K562 (cell line): ENCODE data around the gene NRXN3. TPM values are rescaled to one million over a fixed set of nuclear protein-coding genes. Genes with fewer than 3 reads are reported as not detected.

Source experiments
- ATAC-seq: fragments of 200-7000 bp; cut with Tn5 transposase; 3 replicates; pipeline ENCODE4 v1.9.1; 2020; ENCODE audit warnings: moderate library complexity
- BruUV-seq: library from RNA; stranded (reverse); fragments of 400-500 nt; replicated peaks from 2 replicates; lab custom pipeline; 2021; lab: Mats Ljungman, UMichigan
- CTCF ChIA-PET: fragments of 300-600 bp; formaldehyde crosslinking; extraction: SDS; loops from one replicate; lab custom pipeline; 2021; ENCODE audit warnings: low intra/inter-chr PET ratio; lab: Yijun Ruan, JAX
- POLR2A ChIA-PET: fragments of 300-600, 350-650 bp; sonication (Branson Sonifier 250); formaldehyde crosslinking; extraction: SDS; loops from one replicate; lab custom pipeline; 2021; ENCODE audit warnings: antibody characterized with exemption, inconsistent platforms; lab: Yijun Ruan, JAX
- DNase-seq, 4 experiments: peaks; one replicate each; pipeline versions ENCODE4 v3.0.0 to v3.0.0-alpha.2; 2011 to 2018; ENCODE audit warnings: low spot score in 3 of 4, mixed read lengths in 3 of 4; ENCODE audit errors: extremely low read depth in 1 of 4
- FAIRE-seq: peaks from 2 replicates; lab custom pipeline; 2011; peaks lifted over from hg19 to GRCh38; lab: Jason Lieb, UNC
- H2AFZ ChIP-seq: 2 replicates; pipeline ENCODE4 v1.6.0; 2011; ENCODE audit warnings: low read depth, low read length, control low read depth, inconsistent platforms
- H3K27ac ChIP-seq: fragments of 200-600 bp; 3 replicates; pipeline ENCODE4 v1.8.0; 2011; ENCODE audit warnings: low read depth, mild to moderate bottlenecking, control low read depth, inconsistent platforms, low read length, moderate library complexity, mixed read lengths; ENCODE audit errors: extremely low read depth
- H3K27me3 ChIP-seq, 2 experiments: fragments of 300-600 bp in 1 of 2; 2 replicates in 1 of 2; 3 replicates in 1 of 2; pipeline versions ENCODE4 v1.6.0 to v1.8.0; 2011; ENCODE audit warnings: inconsistent platforms in 2 of 2, low read length in 2 of 2, mild to moderate bottlenecking in 1 of 2, mixed read lengths in 1 of 2, moderate library complexity in 1 of 2; ENCODE audit not compliant: control insufficient read depth in 2 of 2, insufficient read depth in 2 of 2
- H3K36me3 ChIP-seq: fragments of 300-600 bp; 3 replicates; pipeline ENCODE4 v1.8.0; 2011; ENCODE audit warnings: mild to moderate bottlenecking, low read length, inconsistent platforms; ENCODE audit not compliant: control insufficient read depth, insufficient read depth
- H3K4me1 ChIP-seq, 2 experiments: fragments of 200-600 bp in 1 of 2; replicated peaks in 1 of 2; 2 replicates in 1 of 2; 3 replicates in 1 of 2; pipeline versions ENCODE4 v1.5.1 to v1.8.0; 2011; ENCODE audit warnings: inconsistent platforms in 2 of 2, low read length in 2 of 2, mild to moderate bottlenecking in 1 of 2, mixed read lengths in 1 of 2, moderate library complexity in 1 of 2; ENCODE audit not compliant: control insufficient read depth in 2 of 2, insufficient read depth in 2 of 2
- H3K4me2 ChIP-seq: 2 replicates; pipeline ENCODE4 v1.6.1; 2011; ENCODE audit warnings: low read length, control low read depth, inconsistent platforms, mixed read lengths; ENCODE audit not compliant: insufficient read depth
- H3K4me3 ChIP-seq: fragments of 200-600 bp; sonication (generic), shearing (Covaris generic); 2 replicates; pipeline ENCODE4 v1.5.1; 2016; ENCODE audit warnings: control low read depth, inconsistent platforms
- H3K79me2 ChIP-seq: fragments of 200-600 bp; 3 replicates; pipeline ENCODE4 v1.8.0; 2011; ENCODE audit warnings: low read length, inconsistent platforms; ENCODE audit not compliant: control insufficient read depth, insufficient read depth
- H3K9ac ChIP-seq, 2 experiments: 2 replicates each; pipeline versions ENCODE4 v1.6.0 to v1.6.1; 2011; ENCODE audit warnings: low read depth in 2 of 2, low read length in 2 of 2, control low read depth in 1 of 2, inconsistent platforms in 1 of 2, mild to moderate bottlenecking in 1 of 2, mixed read lengths in 1 of 2; ENCODE audit not compliant: insufficient read depth in 1 of 2
- H3K9me1 ChIP-seq: one replicate; pipeline ENCODE4 v1.6.0; 2011; ENCODE audit warnings: inconsistent platforms, mild to moderate bottlenecking, low read length, moderate library complexity; ENCODE audit not compliant: control insufficient read depth, insufficient read depth
- H3K9me3 ChIP-seq: replicated peaks from 2 replicates; pipeline ENCODE4 v1.5.1; 2011; ENCODE audit warnings: low read depth, low read length, inconsistent platforms; ENCODE audit not compliant: control insufficient read depth, insufficient read depth
- H4K20me1 ChIP-seq: replicated peaks from 2 replicates; pipeline ENCODE4 v1.6.1; 2011; ENCODE audit warnings: low read length, inconsistent platforms, mixed read lengths; ENCODE audit not compliant: control insufficient read depth, insufficient read depth
- ATF7 ChIP-seq: fragments of 450-650 bp; IDR thresholded peaks from 2 replicates; pipeline ENCODE4 v1.7.1; 2014; ENCODE audit warnings: mild to moderate bottlenecking, moderate library complexity
- BCOR ChIP-seq: fragments of 450-650 bp; IDR thresholded peaks from 2 replicates; pipeline ENCODE4 v1.6.1; 2016
- EGR1 ChIP-seq: fragments of 450-650 bp; conservative IDR thresholded peaks from 2 replicates; pipeline ENCODE4 v1.6.1; 2017; ENCODE audit warnings: mild to moderate bottlenecking
- GTF2E2 ChIP-seq: fragments of 200-800 bp; sonication (Bioruptor generic); IDR thresholded peaks from 2 replicates; pipeline ENCODE4 v1.6.1; 2016; ENCODE audit warnings: missing genetic modification characterization, missing compliant biosample characterization
- MCM5 ChIP-seq: fragments of 450-650 bp; IDR thresholded peaks from 2 replicates; pipeline ENCODE4 v1.6.1; 2016; ENCODE audit warnings: low read depth
- PHB ChIP-seq: fragments of 250-450 bp; sonication (Bioruptor Pico); IDR thresholded peaks from 2 replicates; pipeline ENCODE4 v1.5.0; 2021
- RBFOX2 ChIP-seq: fragments of 200-400 bp; formaldehyde crosslinking; IDR thresholded peaks from 2 replicates; pipeline ENCODE4 v1.6.1; 2017; ENCODE audit warnings: low read depth, mild to moderate bottlenecking, low read length, moderate library complexity
- ZBTB1 ChIP-seq: sonication (generic); formaldehyde crosslinking; IDR thresholded peaks from 2 replicates; pipeline ENCODE4 v1.8.1; 2023; ENCODE audit warnings: missing genetic modification reagents, low read depth, mild to moderate bottlenecking, borderline replicate concordance
- ZNF121 ChIP-seq: sonication (generic); formaldehyde crosslinking; conservative IDR thresholded peaks from 2 replicates; pipeline ENCODE4 v1.8.0; 2022; ENCODE audit warnings: missing genetic modification reagents
- ZNF165 ChIP-seq: fragments of 250-450 bp; sonication (Bioruptor Pico); IDR thresholded peaks from 2 replicates; pipeline ENCODE4 v1.4.0; 2020; ENCODE audit warnings: borderline replicate concordance
- ZNF24 ChIP-seq: fragments of 450-650 bp; IDR thresholded peaks from 2 replicates; pipeline ENCODE4 v1.6.1; 2016
- ZNF274 ChIP-seq: IDR thresholded peaks from 2 replicates; pipeline ENCODE4 v1.6.1; 2011; ENCODE audit warnings: low read depth, mild to moderate bottlenecking, low read length, moderate library complexity, borderline replicate concordance
- ZNF282 ChIP-seq: sonication (generic); formaldehyde crosslinking; IDR thresholded peaks from 2 replicates; pipeline ENCODE4 v1.8.1; 2023; ENCODE audit warnings: missing genetic modification reagents
- ZZZ3 ChIP-seq: fragments of 450-650 bp; IDR thresholded peaks from 2 replicates; pipeline ENCODE4 v1.6.1; 2016; ENCODE audit warnings: antibody characterized with exemption, mild to moderate bottlenecking, moderate library complexity
- in situ Hi-C: fragments of 300-500 bp; cut with MboI; formaldehyde crosslinking; loops from 4 replicates; pipeline ENCODE4 v1.15.0; 2018; ENCODE audit warnings: inconsistent platforms, mixed read lengths
- intact Hi-C: fragments of 100-400 bp; cut with micrococcal nuclease; formaldehyde crosslinking; loops from 2 replicates; pipeline ENCODE4 v1.14.2; 2022
- polyA plus RNA-seq, 8 experiments: library from polyadenylated mRNA; depleted of rRNA in 4 of 8; stranded (reverse) in 5 of 8; unstranded in 3 of 8; fragments of >200 nt; fragmentation: Nextera tagmentation in 2 of 8; fragmentation: Illumina TruSeq in 1 of 8; extraction: Ambion mirVana in 2 of 8; extraction: Trizol in 1 of 8; gene quantifications; 2 replicates each; pipeline versions ENCODE4 v1.2.1 to v1.2.3, GENCODE V29; 2011 to 2014; ENCODE audit warnings: inconsistent platforms in 1 of 8, missing spikeins in 1 of 8
- total RNA-seq, 7 experiments: library from RNA; depleted of rRNA in 6 of 7; stranded (reverse); fragments of >200 nt in 6 of 7; fragmentation: Illumina TruSeq in 2 of 7; extraction: Trizol in 2 of 7; gene quantifications; 2 replicates each; pipeline versions ENCODE4 v1.2.1 to v1.2.3, GENCODE V29; 2011 to 2021; ENCODE audit warnings: low replicate concordance in 1 of 7
- TF ChIP-seq, protein P1 (sequence below): fragments of 450-650 bp; IDR thresholded peaks from 2 replicates; pipeline ENCODE4 v1.6.1; 2017; ENCODE audit warnings: antibody characterized with exemption, mild to moderate bottlenecking
- TF ChIP-seq, protein P2 (sequence below), 2 experiments: fragments of 200-800 bp in 1 of 2; sonication (Bioruptor generic) in 1 of 2; sonication (generic) in 1 of 2; formaldehyde crosslinking in 1 of 2; IDR thresholded peaks in 1 of 2; conservative IDR thresholded peaks in 1 of 2; 2 replicates each; pipeline versions ENCODE4 v1.5.0 to v1.6.1; 2016 to 2020; ENCODE audit warnings: missing compliant biosample characterization in 1 of 2, missing genetic modification characterization in 1 of 2, missing genetic modification reagents in 1 of 2
- TF ChIP-seq, protein P3 (sequence below): sonication (generic); formaldehyde crosslinking; IDR thresholded peaks from 2 replicates; pipeline ENCODE4 v1.8.0; 2022; ENCODE audit warnings: missing genetic modification reagents, mild to moderate bottlenecking, borderline replicate concordance

Gene NRXN3
- total and polyA plus RNA-seq, 9 of the 15 experiments (the other 6 are each of a cell fraction or from before 2014, with no cell fraction given) = 0.09 TPM; not detected in 8

DNA sequence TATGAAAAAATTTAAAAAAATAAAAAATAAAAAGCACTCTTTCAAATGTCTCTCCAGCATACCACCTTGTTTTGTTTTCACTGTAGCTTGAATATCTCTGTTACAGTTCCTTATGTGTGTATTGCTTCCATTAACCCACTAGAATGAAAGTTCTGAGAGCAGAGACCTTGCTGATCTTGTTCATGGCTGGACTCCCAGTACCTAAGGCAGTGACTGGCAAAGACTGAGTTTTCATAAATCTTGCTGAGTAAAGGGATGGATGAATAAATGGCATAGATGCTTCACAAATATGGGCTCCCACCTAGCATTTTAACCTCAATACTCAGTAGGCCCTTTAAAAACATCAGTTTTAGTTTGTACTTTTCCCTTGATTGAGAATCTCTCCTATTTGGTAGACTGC, 1125.2 kb downstream of the NRXN3 start:
- TF ChIP-seq PHB = no peak
- no peak for TF ChIP-seq ZNF24
- TF ChIP-seq, protein P1, sequence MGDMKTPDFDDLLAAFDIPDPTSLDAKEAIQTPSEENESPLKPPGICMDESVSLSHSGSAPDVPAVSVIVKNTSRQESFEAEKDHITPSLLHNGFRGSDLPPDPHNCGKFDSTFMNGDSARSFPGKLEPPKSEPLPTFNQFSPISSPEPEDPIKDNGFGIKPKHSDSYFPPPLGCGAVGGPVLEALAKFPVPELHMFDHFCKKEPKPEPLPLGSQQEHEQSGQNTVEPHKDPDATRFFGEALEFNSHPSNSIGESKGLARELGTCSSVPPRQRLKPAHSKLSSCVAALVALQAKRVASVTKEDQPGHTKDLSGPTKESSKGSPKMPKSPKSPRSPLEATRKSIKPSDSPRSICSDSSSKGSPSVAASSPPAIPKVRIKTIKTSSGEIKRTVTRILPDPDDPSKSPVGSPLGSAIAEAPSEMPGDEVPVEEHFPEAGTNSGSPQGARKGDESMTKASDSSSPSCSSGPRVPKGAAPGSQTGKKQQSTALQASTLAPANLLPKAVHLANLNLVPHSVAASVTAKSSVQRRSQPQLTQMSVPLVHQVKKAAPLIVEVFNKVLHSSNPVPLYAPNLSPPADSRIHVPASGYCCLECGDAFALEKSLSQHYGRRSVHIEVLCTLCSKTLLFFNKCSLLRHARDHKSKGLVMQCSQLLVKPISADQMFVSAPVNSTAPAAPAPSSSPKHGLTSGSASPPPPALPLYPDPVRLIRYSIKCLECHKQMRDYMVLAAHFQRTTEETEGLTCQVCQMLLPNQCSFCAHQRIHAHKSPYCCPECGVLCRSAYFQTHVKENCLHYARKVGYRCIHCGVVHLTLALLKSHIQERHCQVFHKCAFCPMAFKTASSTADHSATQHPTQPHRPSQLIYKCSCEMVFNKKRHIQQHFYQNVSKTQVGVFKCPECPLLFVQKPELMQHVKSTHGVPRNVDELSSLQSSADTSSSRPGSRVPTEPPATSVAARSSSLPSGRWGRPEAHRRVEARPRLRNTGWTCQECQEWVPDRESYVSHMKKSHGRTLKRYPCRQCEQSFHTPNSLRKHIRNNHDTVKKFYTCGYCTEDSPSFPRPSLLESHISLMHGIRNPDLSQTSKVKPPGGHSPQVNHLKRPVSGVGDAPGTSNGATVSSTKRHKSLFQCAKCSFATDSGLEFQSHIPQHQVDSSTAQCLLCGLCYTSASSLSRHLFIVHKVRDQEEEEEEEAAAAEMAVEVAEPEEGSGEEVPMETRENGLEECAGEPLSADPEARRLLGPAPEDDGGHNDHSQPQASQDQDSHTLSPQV = no peak
- TF ChIP-seq BCOR = no peak
- TF ChIP-seq, protein P2, sequence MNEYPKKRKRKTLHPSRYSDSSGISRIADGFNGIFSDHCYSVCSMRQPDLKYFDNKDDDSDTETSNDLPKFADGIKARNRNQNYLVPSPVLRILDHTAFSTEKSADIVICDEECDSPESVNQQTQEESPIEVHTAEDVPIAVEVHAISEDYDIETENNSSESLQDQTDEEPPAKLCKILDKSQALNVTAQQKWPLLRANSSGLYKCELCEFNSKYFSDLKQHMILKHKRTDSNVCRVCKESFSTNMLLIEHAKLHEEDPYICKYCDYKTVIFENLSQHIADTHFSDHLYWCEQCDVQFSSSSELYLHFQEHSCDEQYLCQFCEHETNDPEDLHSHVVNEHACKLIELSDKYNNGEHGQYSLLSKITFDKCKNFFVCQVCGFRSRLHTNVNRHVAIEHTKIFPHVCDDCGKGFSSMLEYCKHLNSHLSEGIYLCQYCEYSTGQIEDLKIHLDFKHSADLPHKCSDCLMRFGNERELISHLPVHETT (CRISPR knock-in tag; conservative IDR thresholded peaks at IDR 0.05 in 1 of 2, IDR thresholded peaks at IDR 0.05 in 1 of 2) = no peak
- no peak for TF ChIP-seq ZNF165 (CRISPR knock-in tag)
- TF ChIP-seq RBFOX2 = no peak
- TF ChIP-seq, protein P3, sequence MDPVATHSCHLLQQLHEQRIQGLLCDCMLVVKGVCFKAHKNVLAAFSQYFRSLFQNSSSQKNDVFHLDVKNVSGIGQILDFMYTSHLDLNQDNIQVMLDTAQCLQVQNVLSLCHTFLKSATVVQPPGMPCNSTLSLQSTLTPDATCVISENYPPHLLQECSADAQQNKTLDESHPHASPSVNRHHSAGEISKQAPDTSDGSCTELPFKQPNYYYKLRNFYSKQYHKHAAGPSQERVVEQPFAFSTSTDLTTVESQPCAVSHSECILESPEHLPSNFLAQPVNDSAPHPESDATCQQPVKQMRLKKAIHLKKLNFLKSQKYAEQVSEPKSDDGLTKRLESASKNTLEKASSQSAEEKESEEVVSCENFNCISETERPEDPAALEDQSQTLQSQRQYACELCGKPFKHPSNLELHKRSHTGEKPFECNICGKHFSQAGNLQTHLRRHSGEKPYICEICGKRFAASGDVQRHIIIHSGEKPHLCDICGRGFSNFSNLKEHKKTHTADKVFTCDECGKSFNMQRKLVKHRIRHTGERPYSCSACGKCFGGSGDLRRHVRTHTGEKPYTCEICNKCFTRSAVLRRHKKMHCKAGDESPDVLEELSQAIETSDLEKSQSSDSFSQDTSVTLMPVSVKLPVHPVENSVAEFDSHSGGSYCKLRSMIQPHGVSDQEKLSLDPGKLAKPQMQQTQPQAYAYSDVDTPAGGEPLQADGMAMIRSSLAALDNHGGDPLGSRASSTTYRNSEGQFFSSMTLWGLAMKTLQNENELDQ (CRISPR knock-in tag) = no peak
- no peak for TF ChIP-seq ZZZ3
- no peak for TF ChIP-seq ZBTB1
- no peak for TF ChIP-seq GTF2E2 (tag)
- TF ChIP-seq ZNF121 = no peak
- TF ChIP-seq ZNF282 (CRISPR knock-in tag) = no peak
- no peak for TF ChIP-seq ZNF274
- TF ChIP-seq EGR1 = no peak
- no peak for TF ChIP-seq ATF7
- TF ChIP-seq MCM5 = no peak
- ATAC-seq = no peak
- H3K9me3 ChIP-seq = no peaks in the 10 kb centered on the region
- H3K4me3 ChIP-seq = no peak overlapping the region
- no peak for FAIRE-seq
- no peaks in the 10 kb centered on the region for H3K36me3 ChIP-seq
- in situ Hi-C loops (no loop called here), intact Hi-C loops (no loop called here)
- no peak for DNase-seq
- H3K79me2 ChIP-seq = no peaks in the 10 kb centered on the region
- no TSS peak for BruUV-seq
- H3K9ac ChIP-seq = no peak overlapping the region
- H4K20me1 ChIP-seq = no peaks in the 10 kb centered on the region
- H3K4me2 ChIP-seq = no peak overlapping the region
- no peak overlapping the region for H3K27ac ChIP-seq
- H3K9me1 ChIP-seq = no peaks in the 10 kb centered on the region
- no peaks in the 10 kb centered on the region for H3K27me3 ChIP-seq
- CTCF ChIA-PET = no interaction called here
- H3K4me1 ChIP-seq = no peaks in the 10 kb centered on the region
- no peak overlapping the region for H2AFZ ChIP-seq
- POLR2A ChIA-PET = no interaction called here
